T-helper 1 cell treated with Interleukin-12 subunit alpha and Interleukin-12 subunit beta and Interleukin-4 antibody, amounts not matched to agents 30 μg/mL and 1 μg/mL, for 36 hours (primary cell): ENCODE data around the gene CNNM3.

Experiments
- H3K27ac Mint-ChIP-seq: one replicate; pipeline ENCODE4 v1.8.0; 2021; ENCODE audit warnings: mild to moderate bottlenecking, mixed read lengths
- H3K27me3 Mint-ChIP-seq: one replicate; pipeline ENCODE4 v1.8.0; 2021; ENCODE audit warnings: low read depth, mixed read lengths
- H3K36me3 Mint-ChIP-seq: one replicate; pipeline ENCODE4 v1.8.0; 2021; ENCODE audit warnings: low read depth, mixed read lengths
- H3K4me1 Mint-ChIP-seq: one replicate; pipeline ENCODE4 v1.8.0; 2021; ENCODE audit warnings: low read depth, mixed read lengths
- H3K4me3 Mint-ChIP-seq: one replicate; pipeline ENCODE4 v1.8.0; 2021; ENCODE audit warnings: mild to moderate bottlenecking, moderate library complexity, mixed read lengths
- H3K9me3 Mint-ChIP-seq: one replicate; pipeline ENCODE4 v1.8.0; 2021; ENCODE audit warnings: mixed read lengths

The CNNM3 gene

GRCh38 chr2:96877042-96877451 is 61.0 kb downstream of the CNNM3 start:
- Mint-ChIP-seq H3K27ac (no peak overlapping the region), H3K4me1 (peaks cover 5% of the 10 kb centered on the region), H3K36me3 (no peaks in the 10 kb centered on the region), H3K9me3 (no peaks in the 10 kb centered on the region), H3K4me3 (no peak overlapping the region), H3K27me3 (peaks cover 6% of the 10 kb centered on the region)

GRCh38 chr2:96877631-96878092 is 61.6 kb downstream of the CNNM3 start:
- H3K27me3 Mint-ChIP-seq = peaks cover 6% of the 10 kb centered on the region
- no peak overlapping the region for H3K4me3 Mint-ChIP-seq
- peaks cover 5% of the 10 kb centered on the region for H3K4me1 Mint-ChIP-seq
- no peaks in the 10 kb centered on the region for H3K36me3 Mint-ChIP-seq
- H3K27ac Mint-ChIP-seq = no peak overlapping the region
- H3K9me3 Mint-ChIP-seq = no peaks in the 10 kb centered on the region

GRCh38 chr2:96878171-96878570 is 62.1 kb downstream of the CNNM3 start:
- Mint-ChIP-seq H3K36me3 (no peaks in the 10 kb centered on the region), H3K27ac (no peak overlapping the region), H3K4me1 (peaks cover 5% of the 10 kb centered on the region), H3K4me3 (no peak overlapping the region), H3K9me3 (no peaks in the 10 kb centered on the region), H3K27me3 (peaks cover 6% of the 10 kb centered on the region)

GRCh38 chr2:96878796-96879544 is 62.9 kb downstream of the CNNM3 start:
- Mint-ChIP-seq H3K36me3 (no peaks in the 10 kb centered on the region), H3K4me3 (no peak overlapping the region), H3K4me1 (peaks cover 5% of the 10 kb centered on the region), H3K9me3 (no peaks in the 10 kb centered on the region), H3K27ac (no peak overlapping the region), H3K27me3 (peaks cover 6% of the 10 kb centered on the region)

- no peaks in the 10 kb centered on the region for H3K36me3 Mint-ChIP-seq
- peaks cover 3% of the 10 kb centered on the region for H3K27me3 Mint-ChIP-seq
- H3K9me3 Mint-ChIP-seq = no peaks in the 10 kb centered on the region
- H3K4me3 Mint-ChIP-seq = no peak overlapping the region
- no peak overlapping the region for H3K27ac Mint-ChIP-seq
- peaks cover under 1% of the 10 kb centered on the region for H3K4me1 Mint-ChIP-seq
Measured at GRCh38 chr2:96879545-96880040, 63.5 kb downstream of the CNNM3 start.

- Mint-ChIP-seq H3K9me3 (no peaks in the 10 kb centered on the region), H3K27me3 (no peaks in the 10 kb centered on the region), H3K27ac (no peak overlapping the region), H3K36me3 (no peaks in the 10 kb centered on the region), H3K4me1 (no peaks in the 10 kb centered on the region), H3K4me3 (no peak overlapping the region)
Measured at GRCh38 chr2:96880891-96881273, 64.8 kb downstream of the CNNM3 start.

- Mint-ChIP-seq H3K4me3 (no peak overlapping the region), H3K36me3 (no peaks in the 10 kb centered on the region), H3K27me3 (no peaks in the 10 kb centered on the region), H3K27ac (no peak overlapping the region), H3K9me3 (no peaks in the 10 kb centered on the region), H3K4me1 (no peaks in the 10 kb centered on the region)
Measured at GRCh38 chr2:96881349-96882195, 65.5 kb downstream of the CNNM3 start.

- Mint-ChIP-seq H3K27ac (no peak overlapping the region), H3K36me3 (no peaks in the 10 kb centered on the region), H3K4me3 (no peak overlapping the region), H3K4me1 (no peaks in the 10 kb centered on the region), H3K27me3 (no peaks in the 10 kb centered on the region), H3K9me3 (no peaks in the 10 kb centered on the region)
Measured at GRCh38 chr2:96882230-96882629, 66.2 kb downstream of the CNNM3 start.

- H3K36me3 Mint-ChIP-seq = no peaks in the 10 kb centered on the region
- no peaks in the 10 kb centered on the region for H3K4me1 Mint-ChIP-seq
- no peak overlapping the region for H3K4me3 Mint-ChIP-seq
- no peaks in the 10 kb centered on the region for H3K27me3 Mint-ChIP-seq
- H3K27ac Mint-ChIP-seq = no peak overlapping the region
- no peaks in the 10 kb centered on the region for H3K9me3 Mint-ChIP-seq
Measured at GRCh38 chr2:96882906-96883305, 66.8 kb downstream of the CNNM3 start.

- H3K36me3 Mint-ChIP-seq = no peaks in the 10 kb centered on the region
- H3K27ac Mint-ChIP-seq = no peak overlapping the region
- peaks cover 3% of the 10 kb centered on the region for H3K4me1 Mint-ChIP-seq
- no peaks in the 10 kb centered on the region for H3K9me3 Mint-ChIP-seq
- H3K4me3 Mint-ChIP-seq = no peak overlapping the region
- H3K27me3 Mint-ChIP-seq = no peaks in the 10 kb centered on the region
Measured at GRCh38 chr2:96883306-96883705, 67.2 kb downstream of the CNNM3 start.
